SK-N-MC (cell line): ENCODE measurements around the gene SUCLG2.

ENCODE experiments used
- DNase-seq: peaks from one replicate; pipeline ENCODE4 v3.0.0-alpha.2; 2011; ENCODE audit warnings: low read depth, low spot score
- H3K27ac ChIP-seq: fragments of 200-600 bp; sonication (generic); 2 replicates; pipeline ENCODE4 v1.5.1; 2016; ENCODE audit warnings: mixed run types
- H3K36me3 ChIP-seq: fragments of 200-600 bp; sonication (generic); 2 replicates; pipeline ENCODE4 v1.6.1; 2017; ENCODE audit warnings: antibody characterized with exemption, low read length, mixed read lengths; ENCODE audit not compliant: insufficient read depth
- H3K4me3 ChIP-seq: fragments of 200-600 bp; sonication (generic); 2 replicates; pipeline ENCODE4 v1.5.1; 2016
- H3K9ac ChIP-seq: fragments of 200-600 bp; sonication (generic); 2 replicates; pipeline ENCODE4 v1.8.0; 2017; ENCODE audit warnings: mixed run types, mixed read lengths; ENCODE audit not compliant: insufficient read length
- H3K9me3 ChIP-seq: fragments of 200-600 bp; sonication (generic); 2 replicates; pipeline ENCODE4 v1.6.1; 2017; ENCODE audit warnings: low read depth, mild to moderate bottlenecking, antibody characterized with exemption, low read length, moderate library complexity, mixed read lengths
- EZH2 ChIP-seq: fragments of 200-600 bp; sonication (generic); IDR thresholded peaks from one replicate; pipeline ENCODE4 v1.6.1; 2017; ENCODE audit warnings: antibody characterized with exemption
- FOXP2 ChIP-seq: optimal IDR thresholded peaks from 2 replicates; pipeline ENCODE3; 2011; ENCODE audit warnings: mild to moderate bottlenecking, moderate library complexity; ENCODE audit not compliant: insufficient read depth; ENCODE audit errors: extremely low read length, control extremely low read depth
- POLR2AphosphoS5 ChIP-seq: IDR thresholded peaks from 2 replicates; pipeline ENCODE4 v1.6.1; 2012; ENCODE audit warnings: mild to moderate bottlenecking, low read depth, low read length, borderline replicate concordance

SUCLG2 gene

DNA sequence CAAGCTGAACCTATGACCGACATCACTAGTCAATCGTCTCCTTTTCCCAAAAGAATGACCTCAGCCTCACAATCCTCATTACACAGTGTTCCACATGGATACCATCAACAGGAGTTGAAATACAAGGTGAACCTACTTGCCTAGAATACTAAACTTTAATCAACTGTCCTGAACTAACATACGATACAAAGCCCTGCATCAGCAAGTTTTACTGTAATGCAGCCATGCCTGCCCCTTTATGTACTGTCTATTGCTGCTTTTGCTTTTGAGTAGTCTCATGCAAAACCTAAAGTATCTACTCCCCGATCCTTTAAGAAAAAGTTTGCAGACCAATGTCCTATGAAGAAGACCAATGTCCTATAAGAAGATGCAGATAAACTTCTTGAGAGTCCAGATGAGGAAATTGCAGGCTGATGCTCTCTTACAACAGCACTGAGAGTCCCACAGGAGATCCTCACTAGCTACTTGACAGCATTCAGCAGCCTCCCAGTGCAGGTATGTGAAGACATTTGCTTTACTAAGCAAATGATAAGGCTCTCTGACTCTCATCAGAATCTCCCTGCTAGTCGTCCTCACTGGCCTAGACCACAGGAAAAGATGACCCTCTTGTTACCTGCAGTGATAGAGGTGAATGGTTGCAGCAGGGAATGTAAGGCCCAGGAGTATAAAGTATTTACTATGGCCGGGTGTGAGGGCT lies 23.6 kb downstream of the SUCLG2 start:
- no peak overlapping the region for H3K27ac ChIP-seq
- no peak for TF ChIP-seq FOXP2
- TF ChIP-seq POLR2AphosphoS5 = no peak
- TF ChIP-seq EZH2 = no peak
- H3K9ac ChIP-seq = no peak overlapping the region
- no peaks in the 10 kb centered on the region for H3K9me3 ChIP-seq
- H3K4me3 ChIP-seq = no peak overlapping the region
- DNase-seq = no peak
- H3K36me3 ChIP-seq = no peaks in the 10 kb centered on the region

GRCh38 chr3:67624687-67625086 lies 29.7 kb downstream of the SUCLG2 start:
- no peaks in the 10 kb centered on the region for H3K9me3 ChIP-seq
- no peak overlapping the region for H3K27ac ChIP-seq
- no peak overlapping the region for H3K9ac ChIP-seq
- H3K36me3 ChIP-seq = no peaks in the 10 kb centered on the region
- TF ChIP-seq FOXP2 (no peak), EZH2 (no peak), POLR2AphosphoS5 (no peak)
- no peak for DNase-seq
- H3K4me3 ChIP-seq = no peak overlapping the region

- H3K4me3 ChIP-seq = no peak overlapping the region
- H3K27ac ChIP-seq = no peak overlapping the region
- DNase-seq = no peak
- H3K36me3 ChIP-seq = no peaks in the 10 kb centered on the region
- H3K9me3 ChIP-seq = no peaks in the 10 kb centered on the region
- H3K9ac ChIP-seq = no peak overlapping the region
- TF ChIP-seq FOXP2 (no peak), POLR2AphosphoS5 (no peak), EZH2 (no peak)
These were observed 30.3 kb downstream of the SUCLG2 start for GRCh38 chr3:67624078-67624477.

DNA sequence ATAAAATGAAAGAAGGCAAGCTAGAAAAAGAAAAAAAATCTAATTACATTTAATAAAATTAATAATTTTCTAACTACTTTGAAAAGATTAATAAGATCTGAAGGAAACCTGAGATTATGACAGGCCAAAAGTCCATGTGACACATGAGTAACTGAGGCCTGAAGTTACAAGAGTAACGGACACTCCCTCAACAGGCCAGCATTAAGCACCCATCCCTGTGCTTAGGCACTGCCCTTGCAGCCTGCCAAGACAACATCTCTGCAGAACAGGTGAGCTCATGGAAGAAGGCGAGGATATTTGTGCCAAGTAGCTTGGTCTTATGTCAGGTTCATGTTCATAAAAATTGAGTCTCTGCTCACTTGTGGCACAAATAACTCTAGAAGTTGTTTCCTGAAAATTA lies 31.8 kb downstream of the SUCLG2 start:
- no peak for DNase-seq
- Histone ChIP-seq H3K9me3 (no peaks in the 10 kb centered on the region), H3K36me3 (no peaks in the 10 kb centered on the region), H3K4me3 (no peak overlapping the region), H3K9ac (no peak overlapping the region), H3K27ac (no peak overlapping the region)
- TF ChIP-seq POLR2AphosphoS5 = no peak
- TF ChIP-seq EZH2 = no peak
- no peak for TF ChIP-seq FOXP2

GRCh38 chr3:67620869-67621268 lies 33.5 kb downstream of the SUCLG2 start:
- Histone ChIP-seq H3K27ac (no peak overlapping the region), H3K9ac (no peak overlapping the region), H3K9me3 (no peaks in the 10 kb centered on the region), H3K36me3 (no peaks in the 10 kb centered on the region), H3K4me3 (no peak overlapping the region)
- DNase-seq = no peak
- TF ChIP-seq FOXP2 (no peak), EZH2 (no peak), POLR2AphosphoS5 (no peak)

DNA sequence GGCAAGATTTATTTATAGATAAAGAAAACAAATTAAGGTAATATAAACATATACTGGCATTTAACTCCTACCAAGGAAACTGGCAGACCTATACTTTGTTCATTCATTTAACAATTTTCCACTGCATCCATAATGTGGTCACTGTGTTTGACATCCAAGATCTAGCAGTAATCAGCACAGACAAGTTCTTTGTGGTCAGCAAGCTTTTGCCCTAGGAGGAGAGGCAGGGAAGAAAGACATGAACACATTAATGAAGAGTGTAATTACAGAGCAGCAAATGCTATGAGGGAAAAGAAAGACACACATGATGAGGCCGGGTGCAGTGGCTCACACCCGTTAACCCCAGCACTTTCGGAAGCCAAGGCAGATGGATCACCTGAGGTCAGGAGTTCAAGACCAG lies 34.4 kb downstream of the SUCLG2 start:
- Histone ChIP-seq H3K27ac (no peak overlapping the region), H3K36me3 (no peaks in the 10 kb centered on the region), H3K4me3 (no peak overlapping the region), H3K9me3 (no peaks in the 10 kb centered on the region), H3K9ac (no peak overlapping the region)
- TF ChIP-seq POLR2AphosphoS5 (no peak), EZH2 (no peak), FOXP2 (no peak)
- DNase-seq = no peak

GRCh38 chr3:67617518-67617917 lies 36.9 kb downstream of the SUCLG2 start:
- no peak for DNase-seq
- no peaks in the 10 kb centered on the region for H3K36me3 ChIP-seq
- H3K27ac ChIP-seq = no peak overlapping the region
- H3K4me3 ChIP-seq = no peak overlapping the region
- no peaks in the 10 kb centered on the region for H3K9me3 ChIP-seq
- TF ChIP-seq FOXP2 (no peak), EZH2 (no peak), POLR2AphosphoS5 (no peak)
- H3K9ac ChIP-seq = no peak overlapping the region

DNA sequence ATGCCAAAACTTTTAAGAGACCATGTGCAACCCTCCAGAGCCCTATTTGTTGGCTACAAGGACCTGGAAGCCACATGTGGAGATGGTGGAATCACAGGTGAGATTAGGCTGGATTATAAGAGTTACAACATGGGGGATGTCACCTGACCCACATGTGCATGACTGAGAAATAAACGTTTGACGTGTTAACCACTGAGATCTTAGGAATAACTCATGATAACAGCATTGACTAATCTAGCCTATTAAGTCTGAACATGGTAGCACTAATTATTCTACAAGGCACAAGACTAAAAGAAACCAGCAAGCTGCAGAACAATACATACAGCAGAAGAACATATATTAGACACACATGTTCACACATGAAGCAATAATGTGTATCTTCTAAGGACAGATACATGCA lies 38.4 kb downstream of the SUCLG2 start:
- no peak for DNase-seq
- Histone ChIP-seq H3K4me3 (no peak overlapping the region), H3K9me3 (no peaks in the 10 kb centered on the region), H3K27ac (no peak overlapping the region), H3K9ac (no peak overlapping the region), H3K36me3 (no peaks in the 10 kb centered on the region)
- TF ChIP-seq EZH2 (no peak), POLR2AphosphoS5 (no peak), FOXP2 (no peak)

GRCh38 chr3:67614195-67614594 lies 40.2 kb downstream of the SUCLG2 start:
- no peak overlapping the region for H3K4me3 ChIP-seq
- TF ChIP-seq EZH2 = no peak
- no peak for TF ChIP-seq POLR2AphosphoS5
- TF ChIP-seq FOXP2 = no peak
- H3K9ac ChIP-seq = no peak overlapping the region
- no peaks in the 10 kb centered on the region; the same call in 1 of the 2 replicates for H3K36me3 ChIP-seq
- no peaks in the 10 kb centered on the region for H3K9me3 ChIP-seq
- no peak overlapping the region for H3K27ac ChIP-seq
- no peak for DNase-seq
